Activated CD4-positive, alpha-beta T cell treated with anti-CD3 and anti-CD28 coated beads, Interleukin-2, amount 10 ng/mL, durations not matched to agents 7 days and 5 days (primary cell): Measurements from ENCODE around the gene MRPL19. TPM values are rescaled to one million over a fixed set of nuclear protein-coding genes. Genes with fewer than 3 reads are reported as not detected.

Experiments used
- CTCF ChIA-PET: fragments of 350-600 bp; sonication (Branson Sonifier 250); formaldehyde crosslinking; loops from one replicate; lab custom pipeline; 2021; ENCODE audit warnings: antibody characterized with exemption; lab: Charles Lee
- POLR2A ChIA-PET: fragments of 350-600 bp; sonication (Branson Sonifier 250); formaldehyde crosslinking; loops from one replicate; lab custom pipeline; 2021; ENCODE audit warnings: antibody characterized with exemption; lab: Charles Lee
- DNase-seq: peaks from one replicate; pipeline ENCODE4 v3.0.0-alpha.2; 2020
- H3K27ac Mint-ChIP-seq: one replicate; pipeline ENCODE4 v1.8.0; 2021; ENCODE audit warnings: mild to moderate bottlenecking, moderate library complexity, mixed read lengths
- H3K27me3 Mint-ChIP-seq: one replicate; pipeline ENCODE4 v1.8.0; 2021; ENCODE audit warnings: mixed read lengths
- H3K36me3 Mint-ChIP-seq: one replicate; pipeline ENCODE4 v1.8.0; 2021; ENCODE audit warnings: low read depth, mixed read lengths
- H3K4me1 Mint-ChIP-seq: one replicate; pipeline ENCODE4 v1.8.0; 2021; ENCODE audit warnings: mixed read lengths
- H3K4me3 Mint-ChIP-seq: one replicate; pipeline ENCODE4 v1.8.0; 2021; ENCODE audit warnings: mild to moderate bottlenecking, moderate library complexity, mixed read lengths
- H3K9me3 Mint-ChIP-seq: one replicate; pipeline ENCODE4 v1.8.0; 2021; ENCODE audit warnings: mixed read lengths
- total RNA-seq, 2 experiments: library from RNA; stranded (reverse); gene quantifications; one replicate each; pipeline ENCODE4 v1.2.3, GENCODE V29; 2021

Gene MRPL19
- total RNA-seq, 2 experiments from 2014 or later = 33.9 to 38.3 TPM

DNA sequence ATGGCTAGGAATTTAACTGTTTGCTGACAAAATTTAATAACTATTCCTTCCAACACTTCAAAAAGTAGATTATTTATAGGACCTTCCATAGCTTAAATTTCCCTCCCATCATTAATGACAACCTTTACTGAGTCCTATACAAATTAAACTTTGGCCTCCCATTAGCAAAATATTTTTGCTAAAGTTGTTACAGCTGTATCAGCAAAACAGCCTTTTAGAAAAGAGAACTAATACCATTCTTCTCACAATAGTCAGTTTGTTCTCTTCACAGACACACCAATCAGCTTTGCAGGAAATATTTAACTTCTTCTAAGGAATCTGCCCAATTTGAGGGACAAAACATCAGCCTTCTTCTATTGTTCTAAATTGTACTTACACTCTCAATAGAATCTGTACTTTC lies 76.1 kb downstream of the MRPL19 start:
- H3K4me3 Mint-ChIP-seq = no peak overlapping the region
- H3K27me3 Mint-ChIP-seq = peaks cover 15% of the 10 kb centered on the region
- ChIA-PET POLR2A (no interaction called here), CTCF (interaction anchor here (1.6 kb wide), 1 partner anchor 12 kb away, joined by 4 read pairs; the partner anchor contains the start of gene GCFC2)
- H3K4me1 Mint-ChIP-seq = no peaks in the 10 kb centered on the region
- no peak overlapping the region for H3K27ac Mint-ChIP-seq
- DNase-seq = no peak
- H3K9me3 Mint-ChIP-seq = no peaks in the 10 kb centered on the region
- H3K36me3 Mint-ChIP-seq = no peaks in the 10 kb centered on the region

DNA sequence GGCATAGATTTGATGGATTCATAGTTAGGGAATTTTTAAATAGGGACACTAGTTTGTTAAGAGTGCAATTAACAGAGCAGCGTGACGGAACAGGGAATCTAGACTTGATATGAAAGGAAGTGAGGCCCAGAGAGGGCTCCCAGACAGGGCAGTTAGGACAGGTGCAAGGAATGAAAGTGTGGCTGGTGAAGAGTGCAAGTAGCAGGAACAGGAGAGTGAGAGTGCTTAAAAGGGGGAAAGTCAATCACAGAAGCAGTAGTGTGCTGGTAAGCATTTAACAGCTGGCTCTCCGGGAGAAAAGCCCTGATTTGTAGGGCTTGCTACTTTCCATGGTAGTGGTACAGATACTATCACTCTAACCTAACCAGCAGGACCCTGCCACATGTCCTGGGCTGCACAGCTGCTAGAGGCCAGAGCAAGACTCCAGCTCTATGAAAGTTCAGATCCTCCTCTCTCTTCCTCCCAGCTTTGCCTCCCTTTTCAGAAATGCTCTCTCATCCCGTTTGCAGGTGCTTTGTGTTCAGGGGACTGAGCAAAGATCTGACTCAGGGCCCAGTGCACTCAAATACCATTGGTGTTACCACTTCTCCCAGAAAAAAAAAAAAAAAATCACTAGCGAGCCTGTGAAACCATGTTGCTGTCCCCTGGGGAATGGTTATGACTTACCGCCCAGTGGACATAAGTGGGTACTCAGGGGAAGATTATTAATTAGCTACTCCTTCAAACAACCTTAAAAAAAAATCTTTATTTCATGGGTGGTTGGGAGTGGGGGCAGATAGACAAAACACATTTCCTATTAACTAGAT lies 82.2 kb downstream of the MRPL19 start:
- ChIA-PET POLR2A (no interaction called here), CTCF (interaction anchor here (0.6 kb wide), 1 partner anchor 1470 kb away, joined by 4 read pairs; no protein-coding TSS in a partner anchor)
- Mint-ChIP-seq H3K4me3 (no peak overlapping the region), H3K4me1 (no peaks in the 10 kb centered on the region), H3K27me3 (peaks cover 11% of the 10 kb centered on the region), H3K36me3 (no peaks in the 10 kb centered on the region), H3K27ac (no peak overlapping the region), H3K9me3 (no peaks in the 10 kb centered on the region)
- no peak for DNase-seq

DNA sequence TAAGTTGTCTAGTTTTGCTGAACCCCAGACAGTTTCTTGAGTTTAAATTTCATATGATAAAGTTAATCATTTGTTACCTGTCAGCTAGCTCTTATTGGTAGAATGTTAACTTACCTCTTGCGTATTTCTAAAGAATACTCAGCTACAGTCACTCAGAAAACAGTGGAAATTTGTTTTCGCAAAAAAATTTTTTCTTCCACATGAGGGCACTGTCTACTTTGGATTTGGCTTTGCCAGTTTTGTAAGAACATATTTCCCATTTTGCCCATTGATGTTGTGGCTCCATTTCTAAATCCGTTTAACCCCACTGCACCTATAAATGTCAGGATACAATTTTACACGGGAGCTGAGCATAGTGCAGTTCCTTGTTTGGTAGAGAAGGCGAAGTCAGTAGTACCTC lies 83.3 kb downstream of the MRPL19 start:
- H3K9me3 Mint-ChIP-seq = no peaks in the 10 kb centered on the region
- CTCF ChIA-PET = no interaction called here

DNA sequence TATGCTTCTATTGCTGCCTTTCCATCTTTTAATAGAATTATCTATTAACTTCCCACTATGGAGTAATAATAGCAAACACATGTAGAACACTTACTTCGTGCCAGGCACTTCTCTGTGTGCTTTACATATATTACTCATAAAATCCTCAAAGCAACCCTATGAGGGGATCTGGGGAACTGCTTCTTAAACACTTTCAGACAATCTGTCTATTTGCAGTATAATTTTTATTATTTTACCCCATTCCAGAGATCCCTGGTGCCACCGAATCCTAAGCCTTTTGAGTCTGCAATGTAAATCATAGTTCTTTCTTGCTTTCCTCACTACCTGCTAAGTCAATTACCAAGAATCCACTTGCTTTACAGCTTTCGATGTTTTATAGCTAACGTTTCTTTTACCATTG lies 89.7 kb downstream of the MRPL19 start:
- no peak overlapping the region for H3K4me3 Mint-ChIP-seq
- ChIA-PET POLR2A (no interaction called here), CTCF (interaction anchor here (0.6 kb wide), 1 partner anchor 1575 kb away, joined by 3 read pairs; no protein-coding TSS in a partner anchor)
- H3K27ac Mint-ChIP-seq = no peak overlapping the region
- H3K4me1 Mint-ChIP-seq = no peaks in the 10 kb centered on the region
- peaks cover 6% of the 10 kb centered on the region for H3K27me3 Mint-ChIP-seq
- H3K9me3 Mint-ChIP-seq = peaks cover 4% of the 10 kb centered on the region
- DNase-seq = no peak
- H3K36me3 Mint-ChIP-seq = no peaks in the 10 kb centered on the region

More for the DNA sequence above, 83.3 kb downstream of the MRPL19 start:
- Mint-ChIP-seq H3K36me3 (no peaks in the 10 kb centered on the region), H3K4me3 (no peak overlapping the region), H3K4me1 (no peaks in the 10 kb centered on the region), H3K27ac (no peak overlapping the region), H3K27me3 (peaks cover 12% of the 10 kb centered on the region)
- no peak for DNase-seq
- POLR2A ChIA-PET = no interaction called here

DNA sequence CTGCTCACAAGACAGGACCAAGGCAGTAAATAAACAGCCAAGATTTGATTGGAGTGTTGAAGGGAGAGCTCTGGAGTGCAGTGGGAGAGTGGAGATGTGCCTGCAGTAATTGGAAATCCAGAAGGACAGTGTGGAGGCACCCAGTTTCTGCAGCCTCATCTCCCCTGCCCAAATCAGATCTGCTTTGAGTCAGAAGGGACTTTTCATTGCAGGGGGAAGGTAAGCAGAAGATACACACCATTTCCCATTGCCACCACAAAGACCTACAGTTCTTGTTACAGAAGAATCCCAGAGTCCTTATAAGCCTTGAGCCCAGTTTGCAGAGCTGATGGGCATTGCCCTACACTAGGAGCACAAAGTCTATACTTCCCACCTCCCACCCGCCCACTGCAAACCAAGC lies 91.4 kb downstream of the MRPL19 start:
- Mint-ChIP-seq H3K4me3 (no peak overlapping the region), H3K27me3 (peaks cover 9% of the 10 kb centered on the region), H3K9me3 (peaks cover 4% of the 10 kb centered on the region), H3K36me3 (no peaks in the 10 kb centered on the region), H3K4me1 (no peaks in the 10 kb centered on the region), H3K27ac (no peak overlapping the region)
- CTCF ChIA-PET = no interaction called here
- no peak for DNase-seq
- POLR2A ChIA-PET = no interaction called here

Other genes with a start within 250 kb of the MRPL19 start
- under 1 TPM in 1 of 2 experiments, not detected in 1; 0.17 TPM for gene EVA1A, start 85.8 kb upstream of the MRPL19 start, total RNA-seq
- gene GCFC2, start 64.1 kb downstream of the MRPL19 start, total RNA-seq = 10 to 100 TPM; 23.1 to 25.4 TPM